ENCODE data around the gene RAP1A. TPM values are rescaled to one million over a fixed set of nuclear protein-coding genes. Genes with fewer than 3 reads are reported as not detected.

The RAP1A gene
- polyA plus RNA-seq, 1 experiment: 20.5 TPM

- TF ChIP-seq, protein P1, sequence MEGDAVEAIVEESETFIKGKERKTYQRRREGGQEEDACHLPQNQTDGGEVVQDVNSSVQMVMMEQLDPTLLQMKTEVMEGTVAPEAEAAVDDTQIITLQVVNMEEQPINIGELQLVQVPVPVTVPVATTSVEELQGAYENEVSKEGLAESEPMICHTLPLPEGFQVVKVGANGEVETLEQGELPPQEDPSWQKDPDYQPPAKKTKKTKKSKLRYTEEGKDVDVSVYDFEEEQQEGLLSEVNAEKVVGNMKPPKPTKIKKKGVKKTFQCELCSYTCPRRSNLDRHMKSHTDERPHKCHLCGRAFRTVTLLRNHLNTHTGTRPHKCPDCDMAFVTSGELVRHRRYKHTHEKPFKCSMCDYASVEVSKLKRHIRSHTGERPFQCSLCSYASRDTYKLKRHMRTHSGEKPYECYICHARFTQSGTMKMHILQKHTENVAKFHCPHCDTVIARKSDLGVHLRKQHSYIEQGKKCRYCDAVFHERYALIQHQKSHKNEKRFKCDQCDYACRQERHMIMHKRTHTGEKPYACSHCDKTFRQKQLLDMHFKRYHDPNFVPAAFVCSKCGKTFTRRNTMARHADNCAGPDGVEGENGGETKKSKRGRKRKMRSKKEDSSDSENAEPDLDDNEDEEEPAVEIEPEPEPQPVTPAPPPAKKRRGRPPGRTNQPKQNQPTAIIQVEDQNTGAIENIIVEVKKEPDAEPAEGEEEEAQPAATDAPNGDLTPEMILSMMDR (IDR thresholded peaks at IDR 0.05; ENCODE audit: insufficient read depth, low read depth, low read length): no peak
- no peaks in the 10 kb centered on the region for H3K36me3 ChIP-seq (ENCODE audit: control insufficient read depth, insufficient read depth, low read length)
- DNase-seq (ENCODE audit: low read depth): no peak
- H3K27me3 ChIP-seq (ENCODE audit: control insufficient read depth, insufficient read depth, low read length): no peaks in the 10 kb centered on the region
- ChIA-PET CTCF (interaction anchor here (0.7 to 1.7 kb wide), 3 partner anchors 17 to 68 kb away, joined by 4 to 6 read pairs (median 4); no protein-coding TSS in a partner anchor), POLR2A (no interaction called here)
- H3K4me3 ChIP-seq (ENCODE audit: low read depth, low read length): no peak overlapping the region
Measured at GRCh38 chr1:111576547-111576946, 43.0 kb upstream of the RAP1A start.

GRCh38 chr1:111577814-111578213, 41.8 kb upstream of the RAP1A start:
- Histone ChIP-seq H3K4me3 (ENCODE audit: low read depth, low read length) (no peak overlapping the region), H3K36me3 (ENCODE audit: control insufficient read depth, insufficient read depth, low read length) (no peaks in the 10 kb centered on the region), H3K27me3 (ENCODE audit: control insufficient read depth, insufficient read depth, low read length) (no peaks in the 10 kb centered on the region)
- ChIA-PET POLR2A (no interaction called here), CTCF (interaction anchor here (0.6 kb wide), 1 partner anchor 45 kb away, joined by 3 read pairs; no protein-coding TSS in a partner anchor)
- TF ChIP-seq, protein P1 (IDR thresholded peaks at IDR 0.05; ENCODE audit: insufficient read depth, low read depth, low read length): no peak
- DNase-seq (ENCODE audit: low read depth): no peak

- DNase-seq (ENCODE audit: low read depth): no peak
- POLR2A ChIA-PET: no interaction called here
- H3K4me3 ChIP-seq (ENCODE audit: low read depth, low read length): no peak overlapping the region
- no peaks in the 10 kb centered on the region for H3K36me3 ChIP-seq (ENCODE audit: control insufficient read depth, insufficient read depth, low read length)
- no peaks in the 10 kb centered on the region for H3K27me3 ChIP-seq (ENCODE audit: control insufficient read depth, insufficient read depth, low read length)
- TF ChIP-seq, protein P1 (IDR thresholded peaks at IDR 0.05; ENCODE audit: insufficient read depth, low read depth, low read length): no peak
- CTCF ChIA-PET: interaction anchor here (1.2 kb wide), 1 partner anchor 166 kb away, joined by 3 read pairs; no protein-coding TSS in a partner anchor
Measured at GRCh38 chr1:111581166-111581565, 38.4 kb upstream of the RAP1A start.

- CTCF ChIA-PET: interaction anchor here (1.0 to 1.2 kb wide), 3 partner anchors 9 to 18 kb away, joined by 3 read pairs; no protein-coding TSS in a partner anchor
- H3K36me3 ChIP-seq (ENCODE audit: control insufficient read depth, insufficient read depth, low read length): no peaks in the 10 kb centered on the region
- H3K4me3 ChIP-seq (ENCODE audit: low read depth, low read length): no peak overlapping the region
- POLR2A ChIA-PET: no interaction called here
- H3K27me3 ChIP-seq (ENCODE audit: control insufficient read depth, insufficient read depth, low read length): no peaks in the 10 kb centered on the region
- TF ChIP-seq, protein P1 (IDR thresholded peaks at IDR 0.05; ENCODE audit: insufficient read depth, low read depth, low read length): no peak
- no peak for DNase-seq (ENCODE audit: low read depth)
Measured at GRCh38 chr1:111582016-111582415, 37.6 kb upstream of the RAP1A start.

- no peak for DNase-seq (ENCODE audit: low read depth)
- no peaks in the 10 kb centered on the region for H3K36me3 ChIP-seq (ENCODE audit: control insufficient read depth, insufficient read depth, low read length)
- CTCF ChIA-PET: interaction anchor here (0.7 to 1.4 kb wide), 5 partner anchors 8 to 174 kb away, joined by 3 read pairs; no protein-coding TSS in a partner anchor
- POLR2A ChIA-PET: no interaction called here
- no peaks in the 10 kb centered on the region for H3K27me3 ChIP-seq (ENCODE audit: control insufficient read depth, insufficient read depth, low read length)
- TF ChIP-seq, protein P1 (IDR thresholded peaks at IDR 0.05; ENCODE audit: insufficient read depth, low read depth, low read length): no peak
- no peak overlapping the region for H3K4me3 ChIP-seq (ENCODE audit: low read depth, low read length)
Measured at GRCh38 chr1:111582644-111583618, 36.7 kb upstream of the RAP1A start.

All from BJ (cell line).